Measurements from ENCODE around the gene SERINC2. TPM values are rescaled to one million over a fixed set of nuclear protein-coding genes. Genes with fewer than 3 reads are reported as not detected.

Gene SERINC2
- total and polyA plus RNA-seq, 2 experiments from 2014 or later: 20.5 to 23.3 TPM

- H3F3A ChIP-seq (replicated peaks; ENCODE audit: low read depth): no peaks in the 10 kb centered on the region
- no peak for DNase-seq (ENCODE audit: low spot score)
- no peak overlapping the region for H3K27ac Mint-ChIP-seq
- no peaks in the 10 kb centered on the region for H3K36me3 Mint-ChIP-seq (ENCODE audit: low read depth)
- H4K20me1 ChIP-seq (replicated peaks; ENCODE audit: insufficient read depth): no peaks in the 10 kb centered on the region
- H3K4me2 ChIP-seq: no peak overlapping the region
- H3K4me1 Mint-ChIP-seq: no peaks in the 10 kb centered on the region
- no peak overlapping the region for H2AFZ ChIP-seq
- no peaks in the 10 kb centered on the region; the same call in 1 of the 2 replicates for H3K9me2 ChIP-seq (ENCODE audit: insufficient read depth)
- H3K36me3 ChIP-seq (ENCODE audit: insufficient read depth): no peaks in the 10 kb centered on the region
- no peaks in the 10 kb centered on the region for H3K4me1 ChIP-seq (ENCODE audit: insufficient read depth)
- no peaks in the 10 kb centered on the region for H3K27me3 ChIP-seq (ENCODE audit: insufficient read depth)
- H3K27me3 Mint-ChIP-seq (ENCODE audit: insufficient read depth, low read depth, poor library complexity): peaks cover 4% of the 10 kb centered on the region
- H3K27ac ChIP-seq (ENCODE audit: low read depth): no peak overlapping the region
- no peak overlapping the region for H3K4me3 Mint-ChIP-seq
- ATAC-seq: no peak
- TF ChIP-seq JUNB (IDR thresholded peaks at IDR 0.05; ENCODE audit: unreplicated experiment): no peak
- no peak for TF ChIP-seq EZH2phosphoT487 (IDR thresholded peaks at IDR 0.05; ENCODE audit: unreplicated experiment)
- TF ChIP-seq STAT1 (IDR thresholded peaks at IDR 0.05; ENCODE audit: unreplicated experiment): no peak
- TF ChIP-seq CREB1 (CRISPR knock-in tag; IDR thresholded peaks at IDR 0.05; ENCODE audit: low read depth): no peak
- no peak for TF ChIP-seq ZNF114 (CRISPR knock-in tag; IDR thresholded peaks at IDR 0.05)
- no peak for TF ChIP-seq EZH2 (IDR thresholded peaks at IDR 0.05; ENCODE audit: low read depth, unreplicated experiment)
- TF ChIP-seq POLR2AphosphoS5 (IDR thresholded peaks at IDR 0.05; ENCODE audit: low read depth): no peak
- TF ChIP-seq, protein P1, sequence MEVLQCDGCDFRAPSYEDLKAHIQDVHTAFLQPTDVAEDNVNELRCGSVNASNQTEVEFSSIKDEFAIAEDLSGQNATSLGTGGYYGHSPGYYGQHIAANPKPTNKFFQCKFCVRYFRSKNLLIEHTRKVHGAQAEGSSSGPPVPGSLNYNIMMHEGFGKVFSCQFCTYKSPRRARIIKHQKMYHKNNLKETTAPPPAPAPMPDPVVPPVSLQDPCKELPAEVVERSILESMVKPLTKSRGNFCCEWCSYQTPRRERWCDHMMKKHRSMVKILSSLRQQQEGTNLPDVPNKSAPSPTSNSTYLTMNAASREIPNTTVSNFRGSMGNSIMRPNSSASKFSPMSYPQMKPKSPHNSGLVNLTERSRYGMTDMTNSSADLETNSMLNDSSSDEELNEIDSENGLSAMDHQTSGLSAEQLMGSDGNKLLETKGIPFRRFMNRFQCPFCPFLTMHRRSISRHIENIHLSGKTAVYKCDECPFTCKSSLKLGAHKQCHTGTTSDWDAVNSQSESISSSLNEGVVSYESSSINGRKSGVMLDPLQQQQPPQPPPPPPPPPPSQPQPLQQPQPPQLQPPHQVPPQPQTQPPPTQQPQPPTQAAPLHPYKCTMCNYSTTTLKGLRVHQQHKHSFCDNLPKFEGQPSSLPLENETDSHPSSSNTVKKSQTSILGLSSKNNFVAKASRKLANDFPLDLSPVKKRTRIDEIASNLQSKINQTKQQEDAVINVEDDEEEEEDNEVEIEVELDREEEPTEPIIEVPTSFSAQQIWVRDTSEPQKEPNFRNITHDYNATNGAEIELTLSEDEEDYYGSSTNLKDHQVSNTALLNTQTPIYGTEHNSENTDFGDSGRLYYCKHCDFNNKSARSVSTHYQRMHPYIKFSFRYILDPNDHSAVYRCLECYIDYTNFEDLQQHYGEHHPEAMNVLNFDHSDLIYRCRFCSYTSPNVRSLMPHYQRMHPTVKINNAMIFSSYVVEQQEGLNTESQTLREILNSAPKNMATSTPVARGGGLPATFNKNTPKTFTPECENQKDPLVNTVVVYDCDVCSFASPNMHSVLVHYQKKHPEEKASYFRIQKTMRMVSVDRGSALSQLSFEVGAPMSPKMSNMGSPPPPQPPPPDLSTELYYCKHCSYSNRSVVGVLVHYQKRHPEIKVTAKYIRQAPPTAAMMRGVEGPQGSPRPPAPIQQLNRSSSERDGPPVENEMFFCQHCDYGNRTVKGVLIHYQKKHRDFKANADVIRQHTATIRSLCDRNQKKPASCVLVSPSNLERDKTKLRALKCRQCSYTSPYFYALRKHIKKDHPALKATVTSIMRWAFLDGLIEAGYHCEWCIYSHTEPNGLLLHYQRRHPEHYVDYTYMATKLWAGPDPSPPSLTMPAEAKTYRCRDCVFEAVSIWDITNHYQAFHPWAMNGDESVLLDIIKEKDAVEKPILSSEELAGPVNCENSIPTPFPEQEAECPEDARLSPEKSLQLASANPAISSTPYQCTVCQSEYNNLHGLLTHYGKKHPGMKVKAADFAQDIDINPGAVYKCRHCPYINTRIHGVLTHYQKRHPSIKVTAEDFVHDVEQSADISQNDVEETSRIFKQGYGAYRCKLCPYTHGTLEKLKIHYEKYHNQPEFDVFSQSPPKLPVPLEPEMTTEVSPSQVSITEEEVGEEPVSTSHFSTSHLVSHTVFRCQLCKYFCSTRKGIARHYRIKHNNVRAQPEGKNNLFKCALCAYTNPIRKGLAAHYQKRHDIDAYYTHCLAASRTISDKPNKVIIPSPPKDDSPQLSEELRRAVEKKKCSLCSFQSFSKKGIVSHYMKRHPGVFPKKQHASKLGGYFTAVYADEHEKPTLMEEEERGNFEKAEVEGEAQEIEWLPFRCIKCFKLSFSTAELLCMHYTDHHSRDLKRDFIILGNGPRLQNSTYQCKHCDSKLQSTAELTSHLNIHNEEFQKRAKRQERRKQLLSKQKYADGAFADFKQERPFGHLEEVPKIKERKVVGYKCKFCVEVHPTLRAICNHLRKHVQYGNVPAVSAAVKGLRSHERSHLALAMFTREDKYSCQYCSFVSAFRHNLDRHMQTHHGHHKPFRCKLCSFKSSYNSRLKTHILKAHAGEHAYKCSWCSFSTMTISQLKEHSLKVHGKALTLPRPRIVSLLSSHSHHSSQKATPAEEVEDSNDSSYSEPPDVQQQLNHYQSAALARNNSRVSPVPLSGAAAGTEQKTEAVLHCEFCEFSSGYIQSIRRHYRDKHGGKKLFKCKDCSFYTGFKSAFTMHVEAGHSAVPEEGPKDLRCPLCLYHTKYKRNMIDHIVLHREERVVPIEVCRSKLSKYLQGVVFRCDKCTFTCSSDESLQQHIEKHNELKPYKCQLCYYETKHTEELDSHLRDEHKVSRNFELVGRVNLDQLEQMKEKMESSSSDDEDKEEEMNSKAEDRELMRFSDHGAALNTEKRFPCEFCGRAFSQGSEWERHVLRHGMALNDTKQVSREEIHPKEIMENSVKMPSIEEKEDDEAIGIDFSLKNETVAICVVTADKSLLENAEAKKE (CRISPR knock-in tag; IDR thresholded peaks at IDR 0.05): no peak
- TF ChIP-seq, protein P2, sequence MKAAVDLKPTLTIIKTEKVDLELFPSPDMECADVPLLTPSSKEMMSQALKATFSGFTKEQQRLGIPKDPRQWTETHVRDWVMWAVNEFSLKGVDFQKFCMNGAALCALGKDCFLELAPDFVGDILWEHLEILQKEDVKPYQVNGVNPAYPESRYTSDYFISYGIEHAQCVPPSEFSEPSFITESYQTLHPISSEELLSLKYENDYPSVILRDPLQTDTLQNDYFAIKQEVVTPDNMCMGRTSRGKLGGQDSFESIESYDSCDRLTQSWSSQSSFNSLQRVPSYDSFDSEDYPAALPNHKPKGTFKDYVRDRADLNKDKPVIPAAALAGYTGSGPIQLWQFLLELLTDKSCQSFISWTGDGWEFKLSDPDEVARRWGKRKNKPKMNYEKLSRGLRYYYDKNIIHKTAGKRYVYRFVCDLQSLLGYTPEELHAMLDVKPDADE (IDR thresholded peaks at IDR 0.05): no peak
- TF ChIP-seq NANOG (IDR thresholded peaks at IDR 0.05; ENCODE audit: borderline replicate concordance): no peak
- TF ChIP-seq, protein P3, sequence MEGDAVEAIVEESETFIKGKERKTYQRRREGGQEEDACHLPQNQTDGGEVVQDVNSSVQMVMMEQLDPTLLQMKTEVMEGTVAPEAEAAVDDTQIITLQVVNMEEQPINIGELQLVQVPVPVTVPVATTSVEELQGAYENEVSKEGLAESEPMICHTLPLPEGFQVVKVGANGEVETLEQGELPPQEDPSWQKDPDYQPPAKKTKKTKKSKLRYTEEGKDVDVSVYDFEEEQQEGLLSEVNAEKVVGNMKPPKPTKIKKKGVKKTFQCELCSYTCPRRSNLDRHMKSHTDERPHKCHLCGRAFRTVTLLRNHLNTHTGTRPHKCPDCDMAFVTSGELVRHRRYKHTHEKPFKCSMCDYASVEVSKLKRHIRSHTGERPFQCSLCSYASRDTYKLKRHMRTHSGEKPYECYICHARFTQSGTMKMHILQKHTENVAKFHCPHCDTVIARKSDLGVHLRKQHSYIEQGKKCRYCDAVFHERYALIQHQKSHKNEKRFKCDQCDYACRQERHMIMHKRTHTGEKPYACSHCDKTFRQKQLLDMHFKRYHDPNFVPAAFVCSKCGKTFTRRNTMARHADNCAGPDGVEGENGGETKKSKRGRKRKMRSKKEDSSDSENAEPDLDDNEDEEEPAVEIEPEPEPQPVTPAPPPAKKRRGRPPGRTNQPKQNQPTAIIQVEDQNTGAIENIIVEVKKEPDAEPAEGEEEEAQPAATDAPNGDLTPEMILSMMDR (conservative IDR thresholded peaks at IDR 0.05; ENCODE audit: low read depth in 2 of 2): no peak
- TF ChIP-seq ZNF331 (CRISPR knock-in tag; IDR thresholded peaks at IDR 0.05; ENCODE audit: low read depth): no peak
- no peak for TF ChIP-seq REST (IDR thresholded peaks at IDR 0.05; ENCODE audit: unreplicated experiment)
- no peak overlapping the region for H3K4me3 ChIP-seq
- no peaks in the 10 kb centered on the region for H3K79me2 ChIP-seq (replicated peaks; ENCODE audit: insufficient read depth)
- H3K9me3 Mint-ChIP-seq: peaks cover 26% of the 10 kb centered on the region
These were observed 30.7 kb downstream of the SERINC2 start for GRCh38 chr1:31443673-31444072.

Measured in GM23338 (cell line).